HG03196 (cell line): Measurements from ENCODE around the gene MYOZ3.

Experiments used
- ATAC-seq: cut with Tn5 transposase; IDR thresholded peaks from one replicate; pipeline ENCODE4 v1.9.1; 2021; ENCODE audit not compliant: unreplicated experiment

MYOZ3 gene

GRCh38 chr5:150658699-150659265 is 2.3 kb upstream of the MYOZ3 start:
- ATAC-seq, result no peak

DNA sequence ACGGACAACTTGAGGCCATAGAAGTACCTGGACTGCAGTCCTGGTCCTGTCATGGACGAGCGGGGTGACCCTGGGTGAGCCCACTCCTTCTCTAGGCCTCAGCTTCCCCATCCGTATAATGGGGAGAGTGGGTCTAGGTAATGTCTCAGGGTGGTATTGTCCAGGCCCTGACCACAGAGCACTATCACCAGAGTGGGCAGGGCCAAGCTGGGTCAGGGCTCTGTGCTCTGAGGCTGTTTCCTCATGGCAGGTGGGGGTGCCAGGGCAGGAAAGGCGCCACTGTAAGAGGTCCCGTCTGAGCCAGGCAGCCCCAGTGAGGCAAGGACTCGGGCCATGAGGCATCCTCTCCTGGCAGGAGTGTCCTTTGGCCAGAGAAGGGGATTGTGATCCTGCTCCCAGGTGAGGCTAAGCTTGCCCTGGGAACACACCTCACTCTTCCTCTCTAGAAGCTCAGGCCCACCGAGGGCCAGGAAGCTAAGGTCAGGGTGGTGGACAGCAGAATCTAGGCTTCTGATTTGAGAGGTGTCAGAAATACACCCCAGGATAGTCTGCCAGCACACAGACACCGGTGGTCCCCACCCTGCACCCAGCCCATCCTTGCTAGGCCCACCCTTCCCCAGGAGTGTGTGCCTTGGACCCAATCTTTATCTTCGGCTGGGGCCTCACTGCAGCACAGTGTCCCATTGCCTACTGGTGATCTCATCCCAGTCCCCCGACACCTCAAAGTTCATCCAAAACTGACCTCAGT is 1.5 kb upstream of the MYOZ3 start:
- no peak for ATAC-seq

- ATAC-seq, result no peak
Observed at GRCh38 chr5:150660108-150660831, 781 bp upstream of the MYOZ3 start.

GRCh38 chr5:150661821-150662596 is 958 bp downstream of the MYOZ3 start:
- no peak for ATAC-seq

DNA sequence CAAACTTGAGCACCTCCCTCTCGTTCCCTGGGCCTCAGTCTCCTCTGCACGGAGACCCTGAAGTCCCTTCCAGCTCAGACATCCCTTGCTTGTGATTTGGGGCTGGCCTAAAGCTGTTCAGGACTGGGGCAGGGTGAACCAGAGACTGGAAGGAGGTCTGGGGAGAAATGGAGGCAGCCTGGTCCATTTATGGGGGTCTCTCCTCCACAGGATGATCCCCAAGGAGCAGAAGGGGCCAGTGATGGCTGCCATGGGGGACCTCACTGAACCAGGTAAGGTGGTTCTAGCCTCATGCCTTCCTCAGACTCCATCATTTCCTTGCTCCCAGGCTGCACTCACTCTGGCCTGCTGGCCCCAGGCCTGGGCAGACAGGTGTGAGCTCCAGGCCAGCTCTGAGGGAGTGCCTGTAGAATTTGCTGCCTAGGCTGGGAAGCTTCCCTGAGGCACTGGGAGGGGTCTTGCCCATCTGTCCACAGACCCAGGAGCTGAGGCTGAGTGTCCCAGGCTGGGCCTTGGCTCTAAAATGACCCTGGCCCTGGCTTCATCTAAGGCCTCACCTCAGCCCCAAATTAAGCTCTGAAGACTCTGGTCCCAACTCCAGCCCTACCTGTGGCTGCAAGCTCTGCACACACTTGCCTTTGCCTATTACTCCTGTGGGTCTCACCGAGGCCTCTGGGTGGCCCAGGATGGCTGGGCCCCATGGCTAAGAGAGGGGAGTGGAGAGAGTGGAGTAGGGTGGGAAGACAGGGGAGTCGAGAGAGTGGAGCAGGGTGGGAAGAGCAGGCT is 1.9 kb downstream of the MYOZ3 start:
- ATAC-seq, result no peak

DNA sequence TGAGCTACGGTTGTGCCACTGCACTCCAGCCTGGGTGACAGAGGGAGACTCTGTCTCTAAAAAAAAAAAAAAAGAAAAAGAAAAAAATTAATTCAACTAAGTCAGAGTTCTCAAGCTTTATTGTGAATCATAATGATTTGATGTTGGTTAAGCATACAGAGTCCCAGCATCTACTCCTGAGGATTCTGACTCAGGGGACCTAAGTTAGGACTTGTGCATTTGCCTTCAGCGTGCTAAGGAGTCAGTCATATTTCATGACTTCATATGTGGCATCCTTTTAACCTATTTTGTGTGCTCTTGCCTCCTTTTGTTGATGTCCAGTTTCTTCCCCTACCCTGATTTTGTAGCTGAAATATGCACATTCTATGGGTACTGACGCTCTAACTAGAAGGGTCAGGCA is 2.9 kb downstream of the MYOZ3 start:
- no peak for ATAC-seq

DNA sequence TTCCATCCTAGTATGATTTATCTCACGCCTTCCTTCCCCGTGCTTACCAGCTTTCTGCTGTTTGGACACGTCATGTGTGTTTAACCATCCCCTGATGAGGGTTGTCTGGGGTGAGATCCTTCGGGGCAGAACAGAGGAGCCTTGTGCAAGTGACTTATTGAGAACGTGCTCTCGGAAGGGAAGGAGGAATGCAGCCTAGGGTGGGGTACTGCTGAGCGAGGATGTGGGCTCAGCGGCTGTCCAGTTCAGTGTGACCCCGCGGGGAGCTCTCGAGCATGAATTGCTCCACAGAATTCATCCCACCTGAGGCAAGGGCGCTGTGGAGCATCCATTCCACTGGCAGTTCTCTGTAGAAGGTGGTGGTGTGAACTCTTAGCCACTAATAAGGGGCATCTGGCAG is 4.0 kb downstream of the MYOZ3 start:
- no peak for ATAC-seq

DNA sequence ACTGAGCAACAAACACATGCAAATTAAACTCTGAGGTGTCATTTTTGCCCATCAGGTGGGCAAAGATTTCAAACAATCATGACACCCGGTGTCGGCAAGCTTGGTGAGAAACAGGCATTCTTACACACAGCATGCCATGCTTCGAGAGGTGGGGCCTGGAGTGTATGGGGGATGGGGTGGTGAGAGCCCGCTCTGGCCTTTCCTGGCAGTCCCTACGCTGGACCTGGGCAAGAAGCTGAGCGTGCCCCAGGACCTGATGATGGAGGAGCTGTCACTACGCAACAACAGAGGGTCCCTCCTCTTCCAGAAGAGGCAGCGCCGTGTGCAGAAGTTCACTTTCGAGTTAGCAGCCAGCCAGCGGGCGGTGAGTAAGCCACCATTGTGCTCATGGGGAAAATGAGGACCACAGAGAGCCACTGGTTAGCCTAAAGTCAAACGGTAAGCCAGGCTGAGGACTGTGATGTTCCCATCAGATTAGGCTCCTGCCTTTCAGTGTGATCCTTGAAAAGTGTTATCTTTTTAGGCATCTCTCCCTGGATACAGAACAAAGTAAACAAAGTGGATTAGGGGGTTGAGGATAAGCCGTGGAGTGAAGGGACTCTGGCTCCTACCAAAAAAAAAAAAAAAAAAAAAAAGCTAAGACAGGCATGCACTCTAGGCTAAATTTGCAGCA is 9.4 kb downstream of the MYOZ3 start:
- no peak for ATAC-seq

- no peak for ATAC-seq
Observed at GRCh38 chr5:150670948-150671310, 9.9 kb downstream of the MYOZ3 start.

GRCh38 chr5:150671509-150672236 is 10.6 kb downstream of the MYOZ3 start:
- no peak for ATAC-seq

DNA sequence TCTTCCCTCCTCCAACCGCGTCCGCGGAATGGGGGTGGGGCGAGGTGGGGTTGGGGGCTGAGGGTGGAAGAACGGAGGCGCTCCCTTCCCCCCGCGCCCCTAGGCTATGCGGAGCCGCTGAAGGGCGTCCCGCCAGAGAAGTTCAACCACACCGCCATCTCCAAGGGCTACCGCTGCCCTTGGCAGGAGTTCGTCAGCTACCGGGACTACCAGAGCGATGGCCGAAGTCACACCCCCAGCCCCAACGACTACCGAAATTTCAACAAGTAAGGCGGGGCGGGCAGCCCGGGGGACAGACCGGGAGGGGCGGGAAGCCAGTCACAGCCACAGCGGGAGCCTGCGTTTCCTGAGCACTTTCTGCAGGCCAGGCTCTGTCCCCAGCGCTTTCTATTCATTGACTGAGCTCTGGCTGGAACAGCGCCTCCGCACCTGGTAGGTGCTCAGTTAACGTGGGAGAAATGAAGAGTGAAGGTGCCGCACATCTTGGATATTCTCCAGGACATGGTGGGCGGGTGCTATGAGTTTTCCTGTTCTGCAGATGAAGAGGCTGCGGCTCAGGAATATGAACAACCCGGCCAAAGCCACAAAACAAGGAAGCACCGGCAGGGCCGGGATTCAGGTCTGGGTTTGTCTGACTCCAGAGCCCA is 11.3 kb downstream of the MYOZ3 start:
- no peak for ATAC-seq

GRCh38 chr5:150672884-150673275 is 11.8 kb downstream of the MYOZ3 start:
- no peak for ATAC-seq

- ATAC-seq, result no peak
Observed at GRCh38 chr5:150674341-150674821, 13.3 kb downstream of the MYOZ3 start.

GRCh38 chr5:150675069-150675468 is 14.0 kb downstream of the MYOZ3 start:
- no peak for ATAC-seq

DNA sequence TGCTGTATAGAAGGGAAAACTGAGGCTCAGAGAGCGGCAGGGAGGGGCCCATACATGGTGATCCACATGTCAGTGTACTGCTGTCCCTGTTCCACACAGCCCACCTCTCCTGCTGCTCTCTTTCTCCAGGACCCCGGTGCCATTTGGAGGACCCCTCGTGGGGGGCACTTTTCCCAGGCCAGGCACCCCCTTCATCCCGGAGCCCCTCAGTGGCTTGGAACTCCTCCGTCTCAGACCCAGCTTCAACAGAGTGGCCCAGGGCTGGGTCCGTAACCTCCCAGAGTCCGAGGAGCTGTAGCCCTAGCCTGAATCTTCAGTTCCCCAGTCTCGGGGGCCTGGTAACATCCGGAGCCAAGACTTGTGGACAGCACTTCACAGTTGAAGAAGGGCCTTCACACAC is 15.5 kb downstream of the MYOZ3 start:
- no peak for ATAC-seq

GRCh38 chr5:150689120-150689519 is 28.1 kb downstream of the MYOZ3 start:
- ATAC-seq, result no peak

- no peak for ATAC-seq
Observed at GRCh38 chr5:150690760-150691159, 29.7 kb downstream of the MYOZ3 start.

DNA sequence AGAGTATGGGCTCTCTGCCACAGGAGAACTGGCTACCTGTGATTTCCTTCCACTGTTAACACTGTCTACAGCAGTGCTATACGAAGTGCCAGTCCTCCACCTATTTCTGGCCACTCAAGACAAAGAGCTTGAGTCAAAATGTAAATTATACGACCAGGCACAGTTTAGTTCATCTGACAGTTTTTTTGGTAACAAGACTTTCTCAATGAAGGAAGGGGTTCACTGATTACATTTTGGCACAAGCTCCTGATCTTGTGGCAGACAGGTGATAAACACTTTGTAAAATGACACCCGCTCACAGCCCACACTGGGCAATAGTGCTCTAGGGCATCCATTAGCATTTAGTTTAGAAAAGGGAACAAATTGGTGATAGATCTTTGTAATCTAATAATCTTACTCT is 31.2 kb downstream of the MYOZ3 start:
- no peak for ATAC-seq

GRCh38 chr5:150694612-150695011 is 33.6 kb downstream of the MYOZ3 start:
- no peak for ATAC-seq
